ENCODE data around the gene EPO. TPM values are rescaled to one million over a fixed set of nuclear protein-coding genes. Genes with fewer than 3 reads are reported as not detected.
A peak's percentile ranks its signal among the peaks of the same experiment; 100 is the strongest.

The EPO gene
- total RNA-seq, 4 donors from 2014 or later, result 1.1 TPM; not detected in 3

DNA sequence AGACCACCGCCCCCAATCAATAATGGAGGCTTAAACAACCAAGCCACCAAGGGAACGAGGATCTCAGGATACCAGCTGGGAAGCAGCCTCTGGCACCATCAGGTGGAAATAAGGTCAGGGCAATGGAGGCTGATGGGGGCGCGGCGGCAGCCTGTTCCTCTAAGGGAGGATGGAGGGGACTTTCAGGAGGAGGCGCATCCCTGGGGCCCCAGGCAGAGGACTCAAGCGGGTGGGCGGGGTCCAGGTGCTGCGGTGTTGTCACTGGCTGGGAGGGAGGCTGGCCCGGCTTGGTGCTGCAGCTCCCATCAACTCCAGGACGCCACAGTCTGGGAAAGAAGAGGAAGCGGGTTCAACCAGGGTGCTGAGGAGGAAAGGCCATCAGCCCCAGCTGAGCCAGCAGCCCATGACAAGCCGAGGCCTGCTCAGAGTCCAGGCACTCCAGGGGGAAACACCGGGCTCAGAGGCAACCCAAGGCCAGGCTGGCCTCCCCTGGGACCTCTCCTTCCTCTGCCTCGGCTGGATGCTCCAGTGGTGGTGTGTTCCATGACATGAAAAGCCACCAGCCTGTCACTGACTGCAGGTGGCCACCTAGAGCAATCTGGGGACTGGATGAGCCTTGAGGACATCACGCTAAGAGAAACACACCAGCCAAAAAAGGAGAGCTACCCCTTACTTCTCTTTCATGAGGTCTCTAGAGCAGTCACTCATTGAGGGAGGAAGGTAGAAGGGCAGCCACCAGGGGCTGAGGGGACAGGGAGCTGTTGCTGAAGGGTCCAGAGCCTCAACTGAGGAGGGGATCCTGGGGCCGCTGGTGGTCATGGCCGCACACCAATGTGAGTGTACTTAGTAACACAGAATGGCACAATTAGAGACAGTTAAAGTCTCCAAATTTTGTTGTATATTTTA, 30.8 kb upstream of the EPO start:
- no peak overlapping the region for H3K4me3 ChIP-seq
- H3K27ac ChIP-seq, result no peak overlapping the region
- no peaks in the 10 kb centered on the region for H3K36me3 ChIP-seq
- peaks cover 12 to 28% of the 10 kb centered on the region in 2 donors for H3K4me1 ChIP-seq
- DNase-seq, result no peak
- intact Hi-C loops (cut with DNase I; ENCODE audit: low total_unique reads), result loop anchor here (10.0 kb wide), 2 partner anchors 125 to 225 kb away; partner anchors contain the start of gene SPACDR
- H3K27me3 ChIP-seq, result no peaks in the 10 kb centered on the region
- no peak for TF ChIP-seq POLR2A (IDR thresholded peaks at IDR 0.05)
- TF ChIP-seq, protein P1, sequence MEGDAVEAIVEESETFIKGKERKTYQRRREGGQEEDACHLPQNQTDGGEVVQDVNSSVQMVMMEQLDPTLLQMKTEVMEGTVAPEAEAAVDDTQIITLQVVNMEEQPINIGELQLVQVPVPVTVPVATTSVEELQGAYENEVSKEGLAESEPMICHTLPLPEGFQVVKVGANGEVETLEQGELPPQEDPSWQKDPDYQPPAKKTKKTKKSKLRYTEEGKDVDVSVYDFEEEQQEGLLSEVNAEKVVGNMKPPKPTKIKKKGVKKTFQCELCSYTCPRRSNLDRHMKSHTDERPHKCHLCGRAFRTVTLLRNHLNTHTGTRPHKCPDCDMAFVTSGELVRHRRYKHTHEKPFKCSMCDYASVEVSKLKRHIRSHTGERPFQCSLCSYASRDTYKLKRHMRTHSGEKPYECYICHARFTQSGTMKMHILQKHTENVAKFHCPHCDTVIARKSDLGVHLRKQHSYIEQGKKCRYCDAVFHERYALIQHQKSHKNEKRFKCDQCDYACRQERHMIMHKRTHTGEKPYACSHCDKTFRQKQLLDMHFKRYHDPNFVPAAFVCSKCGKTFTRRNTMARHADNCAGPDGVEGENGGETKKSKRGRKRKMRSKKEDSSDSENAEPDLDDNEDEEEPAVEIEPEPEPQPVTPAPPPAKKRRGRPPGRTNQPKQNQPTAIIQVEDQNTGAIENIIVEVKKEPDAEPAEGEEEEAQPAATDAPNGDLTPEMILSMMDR (IDR thresholded peaks at IDR 0.05), result no peak
- no peaks in the 10 kb centered on the region for H3K9me3 ChIP-seq

DNA sequence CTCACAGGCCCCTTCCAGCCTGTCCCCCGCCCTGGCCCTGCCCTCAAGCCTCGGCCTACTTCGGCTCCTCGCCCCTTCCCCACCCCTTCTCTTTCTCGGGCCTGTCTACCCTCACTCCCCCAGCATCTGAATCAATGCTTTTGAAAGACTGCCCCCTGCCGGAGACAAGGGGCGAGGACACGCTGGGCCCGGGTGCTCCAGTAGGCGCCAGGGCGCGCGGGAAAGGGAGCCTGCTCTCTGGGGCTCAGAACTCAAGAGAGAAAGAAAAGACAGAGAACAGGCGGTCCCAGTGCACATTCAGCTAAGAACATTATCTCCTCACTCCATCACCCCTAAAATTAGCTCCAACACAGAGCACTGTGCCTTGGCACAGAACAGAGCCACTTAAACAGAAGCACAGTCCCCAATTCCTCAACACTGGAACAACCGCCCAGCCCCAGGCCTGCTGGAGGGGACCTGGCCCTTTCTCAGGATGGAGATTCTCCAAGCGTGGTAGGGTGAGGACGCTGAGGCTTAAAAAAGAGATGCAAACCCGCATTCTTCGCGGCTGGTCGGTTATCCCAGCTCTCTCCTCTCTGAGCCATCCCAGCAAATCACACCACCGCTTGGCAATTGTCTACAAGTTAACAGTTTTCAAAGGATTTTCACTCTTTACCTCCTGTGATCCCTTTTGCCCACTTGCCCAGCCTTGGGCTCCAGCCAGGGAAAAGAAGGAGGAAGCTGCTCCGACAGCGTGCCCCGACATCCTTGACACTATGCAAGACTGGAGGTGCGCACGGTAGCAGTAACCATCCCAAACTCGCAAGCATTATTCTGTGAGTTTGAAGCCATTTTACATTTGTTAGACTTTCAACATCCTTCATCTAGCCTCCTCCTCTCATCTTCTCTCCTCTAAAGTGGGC, 28.3 kb upstream of the EPO start:
- Histone ChIP-seq H3K36me3 (no peaks in the 10 kb centered on the region), H3K9me3 (no peaks in the 10 kb centered on the region), H3K4me1 (peaks cover 12 to 28% of the 10 kb centered on the region in 2 donors), H3K27me3 (no peaks in the 10 kb centered on the region), H3K27ac (peak overlapping the region; percentile 58 to 87), H3K4me3 (peak overlapping the region in 1 of 2 donors; percentile 98)
- peak; percentile 80 to 83 for DNase-seq
- TF ChIP-seq, protein P1 (IDR thresholded peaks at IDR 0.05), result peak; percentile 89 to 91 (median 90)
- TF ChIP-seq POLR2A (IDR thresholded peaks at IDR 0.05), result no peak
- intact Hi-C loops (cut with DNase I; ENCODE audit: low total_unique reads), result no loop called here

DNA sequence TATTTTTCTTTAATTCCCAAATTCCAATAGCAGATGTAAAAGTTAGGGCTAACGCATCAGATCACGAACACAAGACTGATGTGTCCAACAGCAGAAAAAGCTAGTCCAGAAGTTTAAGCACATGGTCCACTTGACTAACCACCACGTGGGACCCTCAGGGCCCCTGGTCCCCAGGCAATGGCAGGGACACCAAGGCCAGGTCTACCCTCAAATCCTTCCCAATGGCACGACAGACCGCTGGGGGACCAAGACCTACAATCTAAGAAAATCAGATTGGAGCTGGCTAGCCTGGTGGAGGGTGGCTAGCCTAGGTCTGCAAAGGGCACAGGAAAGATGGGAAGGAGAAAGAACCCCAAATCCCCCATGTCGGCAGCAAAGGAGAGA, 27.7 kb upstream of the EPO start:
- Histone ChIP-seq H3K27me3 (no peaks in the 10 kb centered on the region), H3K4me3 (peak overlapping the region; percentile 50 to 98), H3K9me3 (no peaks in the 10 kb centered on the region), H3K27ac (peak overlapping the region; percentile 87 to 90), H3K36me3 (no peaks in the 10 kb centered on the region), H3K4me1 (peaks cover 12 to 28% of the 10 kb centered on the region in 2 donors)
- intact Hi-C loops (cut with DNase I; ENCODE audit: low total_unique reads), result no loop called here
- TF ChIP-seq, protein P1 (IDR thresholded peaks at IDR 0.05), result no peak
- TF ChIP-seq POLR2A (IDR thresholded peaks at IDR 0.05), result no peak
- no peak for DNase-seq

DNA sequence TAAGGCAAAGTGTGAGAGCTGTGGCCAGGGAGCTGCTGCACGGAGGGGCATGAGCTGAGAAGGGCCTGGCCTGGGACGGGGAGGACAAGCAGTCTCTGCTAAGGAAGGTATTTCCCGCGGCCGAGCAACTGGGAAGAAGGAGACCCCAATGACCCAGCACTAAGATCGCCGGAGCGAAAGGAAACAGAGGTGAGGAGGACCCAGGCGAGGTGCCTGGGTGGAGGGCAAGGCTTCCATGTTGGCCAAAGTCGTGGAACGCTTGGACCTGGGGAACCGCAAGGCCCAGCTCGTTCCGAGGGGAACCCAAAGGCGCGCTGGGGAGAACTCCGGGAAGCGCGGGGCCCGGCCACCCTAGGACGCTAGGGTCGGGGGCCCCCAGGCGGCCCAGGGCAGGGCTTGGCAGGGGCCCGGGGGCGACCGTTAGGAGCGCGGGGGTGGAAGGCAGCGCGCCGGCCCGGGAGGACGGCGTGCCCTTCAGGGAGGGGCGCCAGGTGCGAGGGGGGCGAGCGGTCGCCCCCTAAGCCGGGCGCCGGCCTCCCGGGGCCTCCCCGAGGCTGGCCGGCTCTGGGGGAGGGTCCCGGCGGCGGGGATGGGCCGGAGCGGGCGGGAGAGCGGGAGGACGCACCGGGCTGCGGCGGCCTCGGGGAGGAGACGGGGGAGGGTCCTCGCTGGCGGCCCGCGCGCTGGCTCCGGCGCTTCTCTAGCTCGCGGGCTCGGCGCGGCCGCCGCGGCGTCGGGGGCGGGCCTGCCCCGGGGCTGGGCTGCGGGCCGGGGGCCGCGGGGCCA, 26.8 kb upstream of the EPO start:
- Histone ChIP-seq H3K36me3 (no peaks in the 10 kb centered on the region), H3K4me1 (peaks cover 4 to 22% of the 10 kb centered on the region in 2 donors), H3K27me3 (no peaks in the 10 kb centered on the region), H3K9me3 (no peaks in the 10 kb centered on the region), H3K4me3 (peak overlapping the region; percentile 50 to 98), H3K27ac (peak overlapping the region; percentile 87 to 90)
- no peak for DNase-seq
- no peak for TF ChIP-seq POLR2A (IDR thresholded peaks at IDR 0.05)
- TF ChIP-seq, protein P1 (IDR thresholded peaks at IDR 0.05), result no peak
- intact Hi-C loops (cut with DNase I; ENCODE audit: low total_unique reads), result no loop called here
